ENCODE measurements around the gene NEDD4L.

NEDD4L gene

DNA sequence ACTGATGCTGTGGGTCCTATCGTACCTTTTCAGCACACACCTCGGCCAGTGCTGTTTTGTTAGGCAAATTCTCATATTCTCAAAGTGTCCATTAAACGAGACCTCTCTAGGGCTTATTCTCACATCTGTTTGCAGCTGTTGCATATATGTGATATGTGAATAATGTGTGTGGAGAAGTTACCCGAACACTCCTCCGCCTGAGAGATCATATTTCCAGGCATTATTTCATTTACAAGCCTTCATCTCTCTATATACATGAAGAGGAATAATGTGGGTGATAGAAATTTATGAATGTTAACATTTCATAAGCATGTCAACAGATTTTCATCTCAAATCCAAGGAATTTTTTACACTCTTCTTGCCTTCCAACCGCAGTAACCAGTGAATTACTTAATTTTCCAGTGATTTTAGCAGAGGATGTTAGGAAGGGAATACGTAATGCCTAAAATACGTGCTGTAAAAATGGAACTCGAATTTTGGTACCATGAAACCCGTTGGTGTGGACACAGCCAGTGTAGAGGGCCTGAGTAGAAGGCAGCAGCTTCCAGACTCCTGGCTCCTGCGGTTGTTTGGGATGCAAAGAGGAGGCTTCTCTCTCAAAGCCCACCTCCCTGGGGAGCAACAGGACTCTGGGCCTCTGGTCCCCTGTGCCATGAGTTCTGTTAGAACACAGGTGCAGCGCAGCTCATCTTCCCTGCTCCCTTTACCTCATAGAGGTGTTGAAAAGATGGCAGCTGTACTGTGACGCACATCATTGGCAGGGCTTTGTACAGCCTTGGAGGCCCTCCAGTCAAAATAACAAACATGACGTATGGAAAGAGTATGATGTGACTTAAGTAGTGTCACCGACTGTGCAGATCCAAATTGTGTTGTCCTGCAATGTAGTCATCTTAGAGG lies 280.1 kb downstream of the NEDD4L start:
- TF ChIP-seq, protein P1, sequence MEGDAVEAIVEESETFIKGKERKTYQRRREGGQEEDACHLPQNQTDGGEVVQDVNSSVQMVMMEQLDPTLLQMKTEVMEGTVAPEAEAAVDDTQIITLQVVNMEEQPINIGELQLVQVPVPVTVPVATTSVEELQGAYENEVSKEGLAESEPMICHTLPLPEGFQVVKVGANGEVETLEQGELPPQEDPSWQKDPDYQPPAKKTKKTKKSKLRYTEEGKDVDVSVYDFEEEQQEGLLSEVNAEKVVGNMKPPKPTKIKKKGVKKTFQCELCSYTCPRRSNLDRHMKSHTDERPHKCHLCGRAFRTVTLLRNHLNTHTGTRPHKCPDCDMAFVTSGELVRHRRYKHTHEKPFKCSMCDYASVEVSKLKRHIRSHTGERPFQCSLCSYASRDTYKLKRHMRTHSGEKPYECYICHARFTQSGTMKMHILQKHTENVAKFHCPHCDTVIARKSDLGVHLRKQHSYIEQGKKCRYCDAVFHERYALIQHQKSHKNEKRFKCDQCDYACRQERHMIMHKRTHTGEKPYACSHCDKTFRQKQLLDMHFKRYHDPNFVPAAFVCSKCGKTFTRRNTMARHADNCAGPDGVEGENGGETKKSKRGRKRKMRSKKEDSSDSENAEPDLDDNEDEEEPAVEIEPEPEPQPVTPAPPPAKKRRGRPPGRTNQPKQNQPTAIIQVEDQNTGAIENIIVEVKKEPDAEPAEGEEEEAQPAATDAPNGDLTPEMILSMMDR (IDR thresholded peaks at IDR 0.05; ENCODE audit: low read depth, low read length, missing control alignments): no peak
- no peak overlapping the region for H3K4me3 ChIP-seq (ENCODE audit: low read depth, low read length)
- no peak for DNase-seq (ENCODE audit: low read depth)

DNA sequence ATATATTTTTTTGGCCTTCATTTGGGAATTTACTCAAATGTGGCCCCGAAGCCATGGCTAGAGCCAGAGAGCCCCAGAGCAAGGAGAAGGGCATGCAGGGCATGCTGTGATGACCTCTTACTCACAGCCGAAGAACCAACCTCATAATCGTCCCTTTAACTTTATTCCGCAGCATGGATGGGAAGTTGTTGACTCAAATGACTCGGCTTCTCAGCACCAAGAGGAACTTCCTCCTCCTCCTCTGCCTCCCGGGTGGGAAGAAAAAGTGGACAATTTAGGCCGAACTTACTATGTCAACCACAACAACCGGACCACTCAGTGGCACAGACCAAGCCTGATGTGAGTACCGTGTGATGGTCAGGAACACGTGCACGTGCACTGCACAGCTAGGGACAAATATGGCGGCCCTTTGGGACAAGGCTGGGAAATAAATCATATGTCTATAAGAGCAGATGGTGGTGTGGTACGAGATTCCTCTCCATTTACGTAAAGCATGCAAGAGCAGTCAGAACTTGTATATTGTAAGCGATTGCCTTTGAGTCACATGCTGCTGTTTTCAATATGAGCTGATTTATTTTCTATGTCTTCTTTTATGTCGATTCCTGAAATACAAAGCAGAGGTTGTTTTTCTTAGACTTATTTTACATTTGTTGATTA lies 280.9 kb downstream of the NEDD4L start:
- TF ChIP-seq, protein P1 (IDR thresholded peaks at IDR 0.05; ENCODE audit: low read depth, low read length, missing control alignments): no peak
- H3K4me3 ChIP-seq (ENCODE audit: low read depth, low read length): no peak overlapping the region

DNA sequence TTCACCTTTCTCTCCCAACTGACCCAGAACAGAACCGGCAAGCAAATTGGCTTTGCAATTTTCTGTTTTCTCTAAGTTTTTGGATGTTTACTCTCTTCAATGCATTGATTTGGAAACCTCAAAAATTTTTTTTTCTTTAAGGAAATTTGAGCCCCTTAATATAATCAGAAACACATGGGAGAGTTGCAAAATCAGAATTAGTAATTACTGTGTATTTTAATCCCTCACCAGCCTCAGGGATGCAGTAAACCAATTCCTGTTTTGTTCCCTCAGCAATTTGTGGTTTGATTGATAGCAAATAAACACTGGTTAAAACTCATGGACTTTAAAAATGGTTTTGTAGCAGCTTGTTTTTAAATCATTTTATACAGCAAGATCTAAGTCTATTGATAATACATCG lies 281.5 kb downstream of the NEDD4L start:
- TF ChIP-seq, protein P1 (IDR thresholded peaks at IDR 0.05; ENCODE audit: low read depth, low read length, missing control alignments): no peak
- DNase-seq (ENCODE audit: low read depth): no peak
- no peak overlapping the region for H3K4me3 ChIP-seq (ENCODE audit: low read depth, low read length)

More for the DNA sequence above, 280.9 kb downstream of the NEDD4L start:
- no peak for DNase-seq (ENCODE audit: low read depth)

DNA sequence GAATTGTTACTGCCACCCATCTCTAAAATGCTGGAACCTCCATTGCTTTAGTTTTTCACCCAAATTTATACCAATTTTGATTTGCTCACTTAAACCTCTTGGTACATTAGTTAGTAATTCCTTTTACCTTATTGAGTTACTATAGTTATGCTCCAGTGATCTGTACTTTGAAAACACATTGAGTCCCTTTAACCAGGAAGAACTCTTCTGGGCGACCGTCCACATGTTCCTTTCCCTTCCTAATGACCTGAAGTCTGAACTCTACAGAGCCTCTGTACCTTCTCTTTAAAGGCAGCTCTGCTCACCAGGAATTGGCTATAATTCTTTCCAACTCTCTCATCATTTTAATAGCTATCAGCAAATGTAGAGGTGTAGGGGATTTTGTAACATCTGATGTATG lies 290.0 kb downstream of the NEDD4L start:
- DNase-seq (ENCODE audit: low read depth): no peak
- no peak overlapping the region for H3K4me3 ChIP-seq (ENCODE audit: low read depth, low read length)
- TF ChIP-seq, protein P1 (IDR thresholded peaks at IDR 0.05; ENCODE audit: low read depth, low read length, missing control alignments): no peak

DNA sequence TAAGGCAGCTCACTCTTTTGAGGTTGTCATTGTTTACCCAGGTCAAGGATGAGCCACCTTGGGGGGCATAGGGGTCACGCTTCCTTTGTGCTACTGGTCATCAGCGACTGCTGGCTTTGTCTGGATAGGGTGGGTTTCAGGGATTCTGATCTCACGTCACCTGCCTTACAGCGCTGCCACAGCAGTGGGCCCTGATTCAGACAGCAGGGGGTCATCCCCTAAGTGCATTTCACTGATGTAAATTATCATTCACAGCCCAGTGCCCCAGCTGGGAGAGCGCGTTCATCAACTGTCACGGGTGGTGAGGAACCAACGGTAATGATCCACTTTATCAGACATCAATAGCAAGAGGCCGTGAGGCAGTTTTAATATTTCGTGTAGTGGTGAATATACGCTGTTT lies 291.2 kb downstream of the NEDD4L start:
- TF ChIP-seq, protein P1 (IDR thresholded peaks at IDR 0.05; ENCODE audit: low read depth, low read length, missing control alignments): no peak
- DNase-seq (ENCODE audit: low read depth): no peak
- H3K4me3 ChIP-seq (ENCODE audit: low read depth, low read length): no peak overlapping the region

DNA sequence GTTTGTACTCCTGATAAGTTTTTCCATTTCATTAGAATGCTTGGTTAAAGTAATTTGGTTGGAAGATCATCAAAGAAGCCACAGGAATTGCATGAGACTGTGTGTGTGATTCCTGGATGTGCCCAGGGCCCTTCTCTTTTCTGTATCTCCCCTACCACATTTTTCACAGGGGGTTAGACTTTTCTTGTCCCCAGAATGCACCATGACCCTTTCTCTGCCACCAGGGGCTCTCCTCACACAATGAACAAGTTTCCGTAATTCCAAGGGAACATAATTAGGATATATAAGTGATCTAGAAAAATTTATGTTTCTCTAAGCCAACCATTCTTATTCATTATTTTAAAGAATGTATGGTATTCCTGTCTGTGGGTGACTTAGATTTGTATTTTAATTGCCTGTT lies 291.8 kb downstream of the NEDD4L start:
- H3K4me3 ChIP-seq (ENCODE audit: low read depth, low read length): no peak overlapping the region
- DNase-seq (ENCODE audit: low read depth): no peak
- TF ChIP-seq, protein P1 (IDR thresholded peaks at IDR 0.05; ENCODE audit: low read depth, low read length, missing control alignments): no peak
